Measurements from ENCODE around the gene MEX3A. TPM values are rescaled to one million over a fixed set of nuclear protein-coding genes. Genes with fewer than 3 reads are reported as not detected.

MEX3A gene
- total RNA-seq, 1 experiment from 2014 or later: 90.0 TPM

- intact Hi-C loops (cut with micrococcal nuclease; ENCODE audit: unreplicated experiment): no loop called here
- TF ChIP-seq, protein P1, sequence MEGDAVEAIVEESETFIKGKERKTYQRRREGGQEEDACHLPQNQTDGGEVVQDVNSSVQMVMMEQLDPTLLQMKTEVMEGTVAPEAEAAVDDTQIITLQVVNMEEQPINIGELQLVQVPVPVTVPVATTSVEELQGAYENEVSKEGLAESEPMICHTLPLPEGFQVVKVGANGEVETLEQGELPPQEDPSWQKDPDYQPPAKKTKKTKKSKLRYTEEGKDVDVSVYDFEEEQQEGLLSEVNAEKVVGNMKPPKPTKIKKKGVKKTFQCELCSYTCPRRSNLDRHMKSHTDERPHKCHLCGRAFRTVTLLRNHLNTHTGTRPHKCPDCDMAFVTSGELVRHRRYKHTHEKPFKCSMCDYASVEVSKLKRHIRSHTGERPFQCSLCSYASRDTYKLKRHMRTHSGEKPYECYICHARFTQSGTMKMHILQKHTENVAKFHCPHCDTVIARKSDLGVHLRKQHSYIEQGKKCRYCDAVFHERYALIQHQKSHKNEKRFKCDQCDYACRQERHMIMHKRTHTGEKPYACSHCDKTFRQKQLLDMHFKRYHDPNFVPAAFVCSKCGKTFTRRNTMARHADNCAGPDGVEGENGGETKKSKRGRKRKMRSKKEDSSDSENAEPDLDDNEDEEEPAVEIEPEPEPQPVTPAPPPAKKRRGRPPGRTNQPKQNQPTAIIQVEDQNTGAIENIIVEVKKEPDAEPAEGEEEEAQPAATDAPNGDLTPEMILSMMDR (conservative IDR thresholded peaks at IDR 0.05; ENCODE audit: low read depth, low read length): no peak
- no peak for TF ChIP-seq EZH2 (IDR thresholded peaks at IDR 0.05; ENCODE audit: borderline replicate concordance, low read depth, low read length, poor library complexity, severe bottlenecking)
- DNase-seq (ENCODE audit: low spot score): no peak
- peaks cover under 1% of the 10 kb centered on the region for H3K4me1 ChIP-seq (ENCODE audit: insufficient read depth, low read length, poor library complexity, severe bottlenecking)
- CTCF ChIA-PET: no interaction called here
- BruUV-seq (replicated peaks): no TSS peak
- peaks cover 31% of the 10 kb centered on the region for H3K36me3 ChIP-seq (ENCODE audit: insufficient read depth, low read length, poor library complexity, severe bottlenecking)
- H3K9me3 ChIP-seq (ENCODE audit: low read depth, low read length, poor library complexity, severe bottlenecking): no peaks in the 10 kb centered on the region
- no peaks in the 10 kb centered on the region for H3K27me3 ChIP-seq (replicated peaks; ENCODE audit: insufficient read depth, low read depth, low read length, poor library complexity)
- H3K4me3 ChIP-seq (ENCODE audit: low read depth, low read length, poor library complexity, severe bottlenecking): no peak overlapping the region
- no peak overlapping the region for H3K27ac ChIP-seq (ENCODE audit: low read depth, low read length, poor library complexity, severe bottlenecking)
- POLR2A ChIA-PET (ENCODE audit: low non-redundant PET): no interaction called here
Observed at GRCh38 chr1:156050376-156050775, 31.9 kb downstream of the MEX3A start.

- ChIA-PET POLR2A (ENCODE audit: low non-redundant PET) (no interaction called here), CTCF (no interaction called here)
- Histone ChIP-seq H3K4me1 (ENCODE audit: insufficient read depth, low read length, poor library complexity, severe bottlenecking) (no peaks in the 10 kb centered on the region), H3K9me3 (ENCODE audit: low read depth, low read length, poor library complexity, severe bottlenecking) (no peaks in the 10 kb centered on the region), H3K36me3 (ENCODE audit: insufficient read depth, low read length, poor library complexity, severe bottlenecking) (peaks cover 37% of the 10 kb centered on the region), H3K4me3 (ENCODE audit: low read depth, low read length, poor library complexity, severe bottlenecking) (no peak overlapping the region), H3K27me3 (replicated peaks; ENCODE audit: insufficient read depth, low read depth, low read length, poor library complexity) (no peaks in the 10 kb centered on the region), H3K27ac (ENCODE audit: low read depth, low read length, poor library complexity, severe bottlenecking) (no peak overlapping the region)
- DNase-seq (ENCODE audit: low spot score): no peak
- no TSS peak for BruUV-seq (replicated peaks)
- intact Hi-C loops (cut with micrococcal nuclease; ENCODE audit: unreplicated experiment): no loop called here
- TF ChIP-seq, protein P1 (conservative IDR thresholded peaks at IDR 0.05; ENCODE audit: low read depth, low read length): no peak
- TF ChIP-seq EZH2 (IDR thresholded peaks at IDR 0.05; ENCODE audit: borderline replicate concordance, low read depth, low read length, poor library complexity, severe bottlenecking): no peak
Observed at GRCh38 chr1:156048663-156049258, 33.5 kb downstream of the MEX3A start.

- no peaks in the 10 kb centered on the region for H3K27me3 ChIP-seq (replicated peaks; ENCODE audit: insufficient read depth, low read depth, low read length, poor library complexity)
- no peak for TF ChIP-seq EZH2 (IDR thresholded peaks at IDR 0.05; ENCODE audit: borderline replicate concordance, low read depth, low read length, poor library complexity, severe bottlenecking)
- TF ChIP-seq, protein P1 (conservative IDR thresholded peaks at IDR 0.05; ENCODE audit: low read depth, low read length): no peak
- H3K36me3 ChIP-seq (ENCODE audit: insufficient read depth, low read length, poor library complexity, severe bottlenecking): peaks cover 50% of the 10 kb centered on the region
- CTCF ChIA-PET: no interaction called here
- H3K4me3 ChIP-seq (ENCODE audit: low read depth, low read length, poor library complexity, severe bottlenecking): no peak overlapping the region
- no peaks in the 10 kb centered on the region for H3K4me1 ChIP-seq (ENCODE audit: insufficient read depth, low read length, poor library complexity, severe bottlenecking)
- no peak overlapping the region for H3K27ac ChIP-seq (ENCODE audit: low read depth, low read length, poor library complexity, severe bottlenecking)
- no TSS peak for BruUV-seq (replicated peaks)
- POLR2A ChIA-PET (ENCODE audit: low non-redundant PET): no interaction called here
- DNase-seq (ENCODE audit: low spot score): no peak
- intact Hi-C loops (cut with micrococcal nuclease; ENCODE audit: unreplicated experiment): no loop called here
- H3K9me3 ChIP-seq (ENCODE audit: low read depth, low read length, poor library complexity, severe bottlenecking): no peaks in the 10 kb centered on the region
Observed at GRCh38 chr1:156045076-156045475, 37.2 kb downstream of the MEX3A start.
